Stimulated activated CD8-positive, alpha-beta memory T cell treated with anti-CD3 and anti-CD28 coated beads, Interleukin-2, amount 100 ng/mL, for 1 hour (primary cell): ENCODE data around the gene MAGEE2.
"Not testable (repeated sequence)": the region's sequence is repeated elsewhere in the genome, so short reads cannot be mapped to it uniquely, and the experiment has no call there.

Source experiments
- DNase-seq, 2 donors: peaks; one replicate each; pipeline ENCODE4 v3.0.0-alpha.2; 2020; ENCODE audit warnings: low read depth in 2 of 2

The MAGEE2 gene

GRCh38 chrX:75784680-75785491, at the start of gene MAGEE2:
MAGEE2 (minus strand) TSS chrX:75785254; CDS start chrX:75785051, 203 bp downstream.
- DNase-seq, result no peak

- DNase-seq, result no peak
These were observed 1.2 kb upstream of the MAGEE2 start for GRCh38 chrX:75786290-75786689.

GRCh38 chrX:75781611-75782010, 3.4 kb downstream of the MAGEE2 start:
- DNase-seq, result no peak

- not testable (repeated sequence) for DNase-seq
These were observed 17.0 kb downstream of the MAGEE2 start for GRCh38 chrX:75768063-75768462.

GRCh38 chrX:75748431-75748830, 36.6 kb downstream of the MAGEE2 start:
- no peak for DNase-seq

GRCh38 chrX:75746891-75747639, 38.0 kb downstream of the MAGEE2 start:
- no peak for DNase-seq
